RCC 7860 (cell line): Measurements from ENCODE around the gene AADACL4.
"Not testable (repeated sequence)": the region's sequence is repeated elsewhere in the genome, so short reads cannot be mapped to it uniquely, and the experiment has no call there.

Experiments used
- DNase-seq: peaks from one replicate; pipeline ENCODE4 v3.0.0-alpha.2; 2015; ENCODE audit warnings: low spot score
- FAIRE-seq: peaks from 2 replicates; lab custom pipeline; 2012; peaks lifted over from hg19 to GRCh38; lab: Jason Lieb, UNC

Gene AADACL4

GRCh38 chr1:12629511-12629956, 14.4 kb upstream of the AADACL4 start:
- no peak for DNase-seq
- FAIRE-seq = no peak

DNA sequence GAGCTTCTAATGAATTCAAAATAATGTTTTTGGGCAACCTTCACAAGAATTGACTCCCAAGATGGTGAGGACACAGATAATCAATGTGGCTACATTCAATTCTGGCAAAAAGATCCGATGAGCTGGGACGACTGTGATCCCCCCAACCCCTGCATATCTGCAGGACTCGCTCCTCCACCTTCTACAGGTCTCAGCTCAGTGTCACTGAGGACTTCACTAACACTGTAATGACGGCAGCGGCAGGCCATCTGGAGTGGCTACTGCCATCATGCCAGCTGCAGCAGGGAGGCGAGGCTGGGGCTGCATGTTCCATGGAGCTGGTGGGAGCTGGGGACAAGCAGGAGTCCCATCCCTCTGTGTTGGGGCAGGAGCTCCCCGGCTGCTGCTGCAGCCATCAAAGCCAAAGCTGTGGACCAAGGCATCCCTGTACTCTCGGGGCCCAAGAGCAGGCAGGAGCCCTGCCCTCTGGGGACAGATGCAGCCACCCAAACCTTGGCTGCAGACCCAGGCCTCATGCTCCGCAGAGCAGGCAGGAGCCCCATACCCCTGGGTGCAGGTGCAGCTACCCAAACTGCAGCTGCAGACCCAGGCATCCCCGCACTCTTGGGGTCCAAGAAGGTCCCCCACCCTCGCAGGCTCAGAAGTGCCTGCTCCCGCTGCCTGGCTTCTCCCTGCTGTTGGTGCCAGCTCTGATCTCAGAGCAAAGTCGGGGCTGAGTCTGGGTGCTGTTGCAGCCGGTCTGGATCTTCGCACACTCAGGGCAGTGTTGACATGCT, 13.7 kb upstream of the AADACL4 start:
- no peak for DNase-seq
- FAIRE-seq = no peak

DNA sequence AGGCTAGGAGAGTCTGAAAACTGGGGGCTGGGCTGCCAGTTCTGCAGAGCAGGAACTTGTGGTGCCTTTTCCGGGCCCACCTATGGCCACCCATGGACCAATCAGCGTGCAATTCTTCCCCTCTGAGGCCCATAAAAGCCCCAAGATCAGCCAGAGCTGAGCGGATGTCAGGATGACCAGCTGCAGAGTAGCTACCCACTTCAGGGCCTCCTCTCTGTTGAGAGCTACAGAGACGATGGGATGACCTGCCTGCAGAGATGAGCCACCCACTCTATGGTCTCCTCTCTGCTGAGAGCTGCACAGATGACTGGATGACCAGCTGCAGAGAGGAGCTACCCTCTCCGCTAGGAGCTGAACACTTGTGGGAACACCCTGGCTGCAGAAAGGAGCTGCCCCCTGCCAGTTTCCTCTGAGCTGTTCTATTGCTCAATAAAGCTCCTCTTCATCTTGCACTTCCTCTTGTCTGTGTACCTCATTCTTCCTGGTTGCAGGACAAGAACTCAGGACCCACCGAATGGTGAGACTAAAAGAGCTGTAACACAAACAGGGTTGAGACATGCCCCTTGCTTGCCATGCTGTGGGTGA, 12.8 kb upstream of the AADACL4 start:
- DNase-seq (no peak), FAIRE-seq (no peak)

- no peak for DNase-seq
- FAIRE-seq = no peak
Observed at GRCh38 chr1:12631571-12631970, 12.3 kb upstream of the AADACL4 start.

GRCh38 chr1:12634156-12634555, 9.7 kb upstream of the AADACL4 start:
- no peak for FAIRE-seq

DNA sequence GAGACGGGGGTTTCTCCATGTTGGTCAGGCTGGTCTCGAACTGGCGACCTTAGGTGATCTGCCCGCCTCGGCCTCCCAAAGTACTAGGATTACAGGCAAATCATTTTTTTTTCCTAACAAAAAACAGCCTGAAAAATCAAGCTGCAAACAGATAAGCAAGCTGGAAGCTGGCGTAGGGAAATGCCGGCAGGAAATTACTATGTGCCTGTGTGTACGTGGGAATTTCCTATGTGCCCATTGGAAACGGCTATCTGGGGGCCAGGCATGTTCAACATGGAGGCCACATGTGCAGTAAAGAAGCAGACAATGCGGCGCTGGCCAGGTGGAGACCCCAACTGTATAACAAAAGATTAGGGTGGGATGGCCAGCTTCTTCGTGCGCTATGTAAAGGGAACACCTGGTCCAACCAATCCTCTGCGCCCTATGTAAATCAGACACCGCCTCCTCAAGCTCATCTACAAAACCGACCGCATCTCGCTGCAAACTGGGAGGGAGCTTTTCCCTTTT, 9.1 kb upstream of the AADACL4 start:
- FAIRE-seq (no peak), DNase-seq (no peak)

More at GRCh38 chr1:12634156-12634555, 9.7 kb upstream of the AADACL4 start:
- DNase-seq = no peak

GRCh38 chr1:12636098-12636950, 7.6 kb upstream of the AADACL4 start:
- DNase-seq = peak; percentile 69
- FAIRE-seq = no peak

DNA sequence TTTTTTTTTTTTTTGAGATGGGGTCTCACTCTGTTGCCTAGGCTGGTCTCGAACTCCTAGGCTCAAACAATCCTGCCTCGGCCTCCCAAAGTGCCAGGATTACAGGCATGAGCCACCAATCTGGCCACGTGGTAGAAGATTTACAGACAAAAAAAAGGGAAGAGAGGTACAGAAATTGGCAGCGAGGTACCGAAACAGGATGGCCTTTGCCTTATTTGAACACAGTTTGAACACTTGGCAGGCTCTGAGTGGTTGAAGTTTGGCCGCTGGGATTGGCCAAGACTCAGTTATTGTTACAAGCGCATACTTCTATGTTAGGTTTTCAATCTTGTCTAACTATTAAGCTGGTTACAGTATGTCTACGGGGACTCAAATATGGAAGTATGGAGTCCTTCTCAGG, 6.2 kb upstream of the AADACL4 start:
- DNase-seq (no peak), FAIRE-seq (no peak)

GRCh38 chr1:12640237-12640957, 3.5 kb upstream of the AADACL4 start:
- DNase-seq (no peak), FAIRE-seq (no peak)

DNA sequence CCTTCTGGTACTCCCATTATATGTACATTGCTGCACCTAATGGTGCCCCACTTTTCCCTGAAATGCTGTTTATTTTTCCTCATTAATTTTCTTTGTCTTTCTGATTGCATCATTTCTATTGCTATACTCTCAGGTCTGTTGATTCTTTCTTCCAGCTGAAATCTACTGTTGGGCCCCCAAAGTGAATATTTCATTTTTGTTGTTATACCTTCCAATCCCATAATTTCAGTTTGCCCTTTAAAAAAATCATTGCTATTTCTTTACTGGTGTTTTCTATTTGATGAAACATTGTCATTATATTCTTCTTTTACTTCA, 3.0 kb upstream of the AADACL4 start:
- FAIRE-seq (no peak), DNase-seq (no peak)

DNA sequence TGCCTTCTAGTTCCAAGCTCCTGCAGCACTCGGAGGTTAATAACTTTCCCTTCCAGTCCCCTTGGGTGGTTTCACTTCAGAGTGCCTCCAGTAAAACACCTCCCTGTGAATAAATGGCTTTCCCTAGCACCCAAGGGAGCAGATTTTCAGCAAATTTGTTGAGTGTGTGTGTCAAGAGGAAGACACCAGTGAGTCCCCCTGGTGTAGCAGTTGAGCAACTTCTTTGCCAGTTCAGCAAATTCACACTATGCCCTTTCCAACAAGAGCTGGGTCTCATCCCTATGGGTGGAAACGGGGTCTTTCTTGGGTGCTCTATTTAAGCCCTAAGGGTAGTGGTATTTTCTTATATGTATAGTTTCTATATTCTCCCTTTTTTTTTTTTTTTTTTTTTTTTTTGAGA, 806 bp upstream of the AADACL4 start:
- FAIRE-seq = no peak
- no peak for DNase-seq

- DNase-seq (no peak), FAIRE-seq (no peak)
Observed at GRCh38 chr1:12644237-12644636, 352 bp downstream of the AADACL4 start.

- FAIRE-seq = no peak
- no peak for DNase-seq
Observed at GRCh38 chr1:12644829-12645228, 944 bp downstream of the AADACL4 start.

GRCh38 chr1:12645401-12645800, 1.5 kb downstream of the AADACL4 start:
- FAIRE-seq, DNase-seq: not testable (repeated sequence)

DNA sequence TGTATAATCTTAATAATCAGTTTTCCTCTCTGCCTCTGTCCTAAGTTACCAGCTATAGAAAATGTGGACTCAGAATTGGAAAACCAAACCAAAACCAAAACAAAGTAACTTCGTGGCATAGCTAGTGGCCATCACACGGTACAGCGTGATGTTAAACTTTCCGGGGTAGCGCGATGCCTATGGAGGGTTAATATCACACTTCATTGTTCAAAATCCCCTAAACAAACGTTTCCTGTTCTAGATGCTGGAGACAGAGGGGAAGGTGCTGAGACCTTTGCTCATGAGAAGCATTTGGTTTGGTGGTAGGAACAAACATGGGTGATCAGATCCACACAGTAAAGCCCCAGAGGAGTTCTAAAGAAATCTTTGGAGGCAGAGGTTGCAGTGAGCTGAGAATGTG, 4.9 kb downstream of the AADACL4 start:
- FAIRE-seq (no peak), DNase-seq (no peak)

DNA sequence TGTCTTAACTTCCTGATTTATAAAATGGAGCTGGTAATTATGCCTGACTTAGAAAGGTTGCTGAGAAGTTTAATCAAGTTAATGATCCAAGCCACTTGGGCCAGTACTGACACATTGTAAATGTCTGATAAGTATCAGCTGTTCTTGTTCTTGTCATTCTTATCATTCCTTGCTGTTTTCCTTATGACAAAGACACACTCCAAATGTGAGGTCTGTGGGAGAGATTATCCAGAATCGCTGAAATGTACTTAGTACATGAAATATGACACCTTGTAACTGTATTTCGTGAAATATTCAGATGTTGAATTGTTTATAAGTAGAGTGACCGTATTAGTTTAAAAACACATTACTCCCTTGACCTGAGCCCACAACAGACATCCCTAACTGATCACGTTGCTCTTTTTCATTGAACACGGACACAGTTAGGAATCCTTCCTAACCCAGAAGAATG, 6.1 kb downstream of the AADACL4 start:
- DNase-seq = no peak
- FAIRE-seq = no peak

GRCh38 chr1:12654004-12654567, 10.2 kb downstream of the AADACL4 start:
- DNase-seq (no peak), FAIRE-seq (no peak)

- FAIRE-seq (no peak), DNase-seq (no peak)
Observed at GRCh38 chr1:12654657-12655056, 10.8 kb downstream of the AADACL4 start.

- DNase-seq = no peak
- FAIRE-seq = no peak
Observed at GRCh38 chr1:12656575-12656974, 12.7 kb downstream of the AADACL4 start.

DNA sequence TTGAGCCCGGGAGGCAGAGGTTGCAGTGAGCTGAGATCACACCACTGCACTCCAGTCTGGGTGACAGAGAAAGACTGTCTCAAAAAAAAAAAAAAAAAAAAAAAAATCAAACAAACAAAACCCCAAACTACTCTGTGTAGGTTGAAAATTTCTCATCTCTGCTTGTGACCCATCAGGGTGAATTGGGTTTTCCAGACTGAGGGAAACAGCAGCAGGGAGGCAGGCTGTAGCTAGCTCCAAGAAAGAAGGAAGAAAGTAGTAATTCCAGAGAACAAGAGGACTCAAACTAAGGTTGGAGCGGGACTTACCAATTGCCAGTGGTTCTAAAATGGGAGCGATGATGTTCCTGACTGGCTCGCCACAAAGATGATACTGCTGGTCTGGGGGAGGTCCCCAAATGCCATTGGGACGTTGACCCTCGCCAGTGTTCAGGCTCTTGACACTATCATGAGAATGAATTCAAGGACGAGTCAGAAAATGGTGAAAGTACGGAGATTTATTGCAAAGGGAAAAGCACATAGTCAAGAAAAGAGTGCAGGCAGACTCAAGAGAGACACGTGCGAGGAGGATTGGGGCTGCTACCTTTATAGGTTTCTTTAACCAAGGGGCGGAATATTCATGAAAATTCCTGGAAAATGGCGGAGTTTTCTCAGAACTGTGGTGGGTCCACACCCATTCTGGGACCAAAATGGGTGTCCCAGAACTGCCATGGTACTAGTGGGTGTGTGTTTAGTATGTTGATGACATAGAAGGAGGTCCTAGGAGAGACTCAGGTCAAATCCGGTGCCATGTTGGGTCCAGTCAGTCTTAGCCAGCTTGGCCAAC, 13.4 kb downstream of the AADACL4 start:
- no peak for FAIRE-seq
- no peak for DNase-seq
